GM12878 (cell line): ENCODE data around the gene ARHGEF1. TPM values are rescaled to one million over a fixed set of nuclear protein-coding genes. Genes with fewer than 3 reads are reported as not detected.

Experiments
- ATF7 ChIP-seq: fragments of 450-650 bp; IDR thresholded peaks from 2 replicates; pipeline ENCODE4 v1.6.1; 2016; ENCODE audit warnings: low read depth, mild to moderate bottlenecking
- CBX3 ChIP-seq: fragments of 200-600 bp; sonication (generic); IDR thresholded peaks from 2 replicates; pipeline ENCODE4 v1.6.1; 2016; ENCODE audit warnings: low read depth, borderline replicate concordance
- CHD4 ChIP-seq: fragments of 200-600 bp; sonication (generic); IDR thresholded peaks from 2 replicates; pipeline ENCODE4 v1.6.1; 2016; ENCODE audit warnings: mild to moderate bottlenecking
- CREB1 ChIP-seq: IDR thresholded peaks from 2 replicates; pipeline ENCODE4 v1.6.1; 2012; ENCODE audit warnings: low read depth, mild to moderate bottlenecking, inconsistent platforms
- EP300 ChIP-seq, 2 experiments: fragments of 150-350 bp in 1 of 2; IDR thresholded peaks; 2 replicates each; pipeline ENCODE4 v1.6.1; 2011 to 2012; ENCODE audit warnings: low read depth in 2 of 2, low read length in 2 of 2, borderline replicate concordance in 1 of 2, improper control_type of control experiment in 1 of 2, inconsistent platforms in 1 of 2; ENCODE audit not compliant: control insufficient read depth in 1 of 2
- ESRRA ChIP-seq: IDR thresholded peaks from 2 replicates; pipeline ENCODE4 v1.6.1; 2012; ENCODE audit warnings: mild to moderate bottlenecking, low read length, improper control_type of control experiment
- HCFC1 ChIP-seq: fragments of 150-350 bp; IDR thresholded peaks from 2 replicates; pipeline ENCODE4 v1.6.1; 2014; ENCODE audit warnings: low read length
- KDM1A ChIP-seq: fragments of 200-600 bp; sonication (generic); IDR thresholded peaks from 2 replicates; pipeline ENCODE4 v1.6.1; 2016; ENCODE audit warnings: borderline replicate concordance
- MEF2A ChIP-seq: IDR thresholded peaks from 2 replicates; pipeline ENCODE4 v1.6.1; 2011; ENCODE audit warnings: low read depth, mild to moderate bottlenecking, low read length, moderate library complexity; ENCODE audit not compliant: insufficient read depth
- MEF2B ChIP-seq: fragments of 450-650 bp; IDR thresholded peaks from 2 replicates; pipeline ENCODE4 v1.6.1; 2018; ENCODE audit warnings: mild to moderate bottlenecking, moderate library complexity; ENCODE audit not compliant: partially characterized antibody, poor library complexity, severe bottlenecking
- MYC ChIP-seq: IDR thresholded peaks from 2 replicates; pipeline ENCODE4 v1.6.1; 2011; ENCODE audit warnings: mild to moderate bottlenecking, low read length, moderate library complexity, inconsistent platforms; ENCODE audit not compliant: insufficient read depth, insufficient replicate concordance, insufficient read length, severe bottlenecking
- NBN ChIP-seq: fragments of 450-650 bp; IDR thresholded peaks from 2 replicates; pipeline ENCODE4 v1.6.1; 2016
- NR2C1 ChIP-seq: fragments of 450-650 bp; IDR thresholded peaks from 2 replicates; pipeline ENCODE4 v1.6.1; 2017; ENCODE audit warnings: antibody characterized with exemption, mild to moderate bottlenecking, moderate library complexity
- POU2F2 ChIP-seq: IDR thresholded peaks from 3 replicates; pipeline ENCODE4 v1.6.1; 2011; ENCODE audit warnings: low read depth, mild to moderate bottlenecking, low read length, borderline replicate concordance
- RB1 ChIP-seq: fragments of 450-650 bp; formaldehyde crosslinking; IDR thresholded peaks from 2 replicates; pipeline ENCODE4 v1.6.1; 2017; ENCODE audit warnings: mild to moderate bottlenecking, borderline replicate concordance
- RELA ChIP-seq: fragments of 450-650 bp; IDR thresholded peaks from 2 replicates; pipeline ENCODE4 v1.8.0; 2014; ENCODE audit warnings: borderline replicate concordance; ENCODE audit not compliant: partially characterized antibody
- SUPT20H ChIP-seq: IDR thresholded peaks from 2 replicates; pipeline ENCODE4 v1.6.1; 2011; ENCODE audit warnings: low read depth, mild to moderate bottlenecking, low read length, moderate library complexity, borderline replicate concordance; ENCODE audit not compliant: control insufficient read depth
- WRNIP1 ChIP-seq: IDR thresholded peaks from 2 replicates; pipeline ENCODE4 v1.6.1; 2011; ENCODE audit warnings: low read depth, low read length, improper control_type of control experiment, borderline replicate concordance
- ZNF207 ChIP-seq: fragments of 450-650 bp; IDR thresholded peaks from 2 replicates; pipeline ENCODE4 v1.6.1; 2014; ENCODE audit warnings: antibody characterized with exemption, mild to moderate bottlenecking, borderline replicate concordance
- ZNF24 ChIP-seq: fragments of 450-650 bp; IDR thresholded peaks from 2 replicates; pipeline ENCODE4 v1.6.1; 2017; ENCODE audit warnings: antibody characterized with exemption, mild to moderate bottlenecking
- polyA plus RNA-seq, 11 experiments: library from polyadenylated mRNA; depleted of rRNA in 4 of 11; unstranded in 6 of 11; stranded (reverse) in 5 of 11; fragments of >200 nt; fragmentation: Nextera tagmentation in 4 of 11; fragmentation: Illumina TruSeq in 1 of 11; extraction: Ambion mirVana in 4 of 11; extraction: Trizol in 1 of 11; gene quantifications; 1 replicate in 1 of 11; 2 replicates in 10 of 11; pipeline versions ENCODE4 v1.2.1 to v1.2.3, GENCODE V29; 2011 to 2016; ENCODE audit warnings: inconsistent platforms in 2 of 11, missing spikeins in 2 of 11, low read depth in 1 of 11
- total RNA-seq, 4 experiments: library from RNA; depleted of rRNA in 3 of 4; stranded (reverse); fragments of >200 nt in 3 of 4; fragmentation: Illumina TruSeq in 1 of 4; extraction: Trizol in 1 of 4; gene quantifications; 2 replicates each; pipeline versions ENCODE4 v1.2.1 to v1.2.3, GENCODE V29; 2013 to 2021
- TF ChIP-seq, protein P1 (sequence below): fragments of 450-650 bp; formaldehyde crosslinking; IDR thresholded peaks from 2 replicates; pipeline ENCODE4 v1.4.0; 2020; ENCODE audit warnings: mild to moderate bottlenecking, moderate library complexity
- TF ChIP-seq, protein P2 (sequence below): IDR thresholded peaks from 2 replicates; pipeline ENCODE4 v1.6.1; 2011; ENCODE audit warnings: borderline replicate concordance, low read depth, mild to moderate bottlenecking, moderate library complexity, low read length; ENCODE audit not compliant: insufficient read depth, poor library complexity, severe bottlenecking
- TF ChIP-seq, protein P3 (sequence below): fragments of 450-650 bp; IDR thresholded peaks from 2 replicates; pipeline ENCODE4 v1.6.1; 2016; ENCODE audit warnings: mild to moderate bottlenecking

The ARHGEF1 gene
- total and polyA plus RNA-seq, 10 of the 15 experiments (the other 5 are each of a cell fraction or from before 2014, with no cell fraction given) = 1.2 to 207 (median 53.9) TPM

DNA sequence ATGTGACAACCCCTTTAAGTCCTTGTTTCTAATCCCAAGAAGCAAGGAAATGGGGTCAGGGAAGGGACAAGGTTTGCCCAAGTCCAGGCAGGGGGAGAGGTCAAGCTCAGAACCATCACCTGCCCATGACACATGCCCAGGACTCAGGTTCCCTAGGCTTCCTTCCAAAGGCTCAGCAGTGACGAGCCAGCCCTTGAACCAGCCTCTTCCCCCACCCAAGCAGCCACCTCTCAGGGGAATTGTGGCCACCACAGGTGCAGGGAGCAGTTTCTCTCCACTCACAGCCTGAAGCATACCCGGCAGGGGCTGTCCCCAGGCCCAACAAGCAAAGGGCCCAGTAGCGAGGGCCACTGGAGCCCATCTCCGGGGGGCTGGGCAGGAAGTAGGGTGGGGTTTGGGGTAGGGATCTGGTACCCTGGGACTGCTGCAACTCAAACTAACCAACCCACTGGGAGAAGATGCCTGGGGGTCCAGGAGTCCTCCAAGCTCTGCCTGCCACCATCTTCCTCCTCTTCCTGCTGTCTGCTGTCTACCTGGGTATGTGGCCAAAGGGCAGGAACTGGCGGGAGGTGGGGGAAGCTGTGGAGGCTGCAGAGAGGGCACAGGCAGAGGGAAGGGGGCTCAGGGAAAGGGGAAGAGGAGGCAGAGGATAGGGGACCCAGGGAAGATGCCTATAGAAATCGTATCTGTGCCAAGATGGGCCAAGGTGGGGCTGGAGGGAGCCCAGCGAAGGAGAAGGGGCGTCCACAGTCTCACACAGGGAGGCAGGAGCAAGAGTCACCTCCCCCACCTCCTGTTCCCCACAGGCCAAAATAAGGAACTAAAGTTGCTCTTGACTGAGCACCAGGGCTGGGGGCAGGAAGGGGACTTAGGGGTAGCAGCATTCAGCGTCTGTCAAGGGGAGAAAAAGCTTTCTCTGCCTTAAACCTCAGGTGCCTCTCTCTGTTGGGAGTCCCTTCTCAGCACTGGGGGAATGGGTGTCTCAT is 5.8 kb upstream of the ARHGEF1 start, which contains the start of gene CD79A (continued):
- no peak for TF ChIP-seq CHD4
- no peak for TF ChIP-seq KDM1A
- no peak for TF ChIP-seq ZNF24
- TF ChIP-seq, protein P1, sequence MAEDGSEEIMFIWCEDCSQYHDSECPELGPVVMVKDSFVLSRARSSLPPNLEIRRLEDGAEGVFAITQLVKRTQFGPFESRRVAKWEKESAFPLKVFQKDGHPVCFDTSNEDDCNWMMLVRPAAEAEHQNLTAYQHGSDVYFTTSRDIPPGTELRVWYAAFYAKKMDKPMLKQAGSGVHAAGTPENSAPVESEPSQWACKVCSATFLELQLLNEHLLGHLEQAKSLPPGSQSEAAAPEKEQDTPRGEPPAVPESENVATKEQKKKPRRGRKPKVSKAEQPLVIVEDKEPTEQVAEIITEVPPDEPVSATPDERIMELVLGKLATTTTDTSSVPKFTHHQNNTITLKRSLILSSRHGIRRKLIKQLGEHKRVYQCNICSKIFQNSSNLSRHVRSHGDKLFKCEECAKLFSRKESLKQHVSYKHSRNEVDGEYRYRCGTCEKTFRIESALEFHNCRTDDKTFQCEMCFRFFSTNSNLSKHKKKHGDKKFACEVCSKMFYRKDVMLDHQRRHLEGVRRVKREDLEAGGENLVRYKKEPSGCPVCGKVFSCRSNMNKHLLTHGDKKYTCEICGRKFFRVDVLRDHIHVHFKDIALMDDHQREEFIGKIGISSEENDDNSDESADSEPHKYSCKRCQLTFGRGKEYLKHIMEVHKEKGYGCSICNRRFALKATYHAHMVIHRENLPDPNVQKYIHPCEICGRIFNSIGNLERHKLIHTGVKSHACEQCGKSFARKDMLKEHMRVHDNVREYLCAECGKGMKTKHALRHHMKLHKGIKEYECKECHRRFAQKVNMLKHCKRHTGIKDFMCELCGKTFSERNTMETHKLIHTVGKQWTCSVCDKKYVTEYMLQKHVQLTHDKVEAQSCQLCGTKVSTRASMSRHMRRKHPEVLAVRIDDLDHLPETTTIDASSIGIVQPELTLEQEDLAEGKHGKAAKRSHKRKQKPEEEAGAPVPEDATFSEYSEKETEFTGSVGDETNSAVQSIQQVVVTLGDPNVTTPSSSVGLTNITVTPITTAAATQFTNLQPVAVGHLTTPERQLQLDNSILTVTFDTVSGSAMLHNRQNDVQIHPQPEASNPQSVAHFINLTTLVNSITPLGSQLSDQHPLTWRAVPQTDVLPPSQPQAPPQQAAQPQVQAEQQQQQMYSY (CRISPR knock-in tag) = no peak; the same call in 1 of the 2 replicates
- peak; percentile 72; the same call in 2 of the 3 replicates for TF ChIP-seq POU2F2
- TF ChIP-seq MYC = no peak
- peak; percentile 100 for TF ChIP-seq MEF2B
- TF ChIP-seq, protein P2, sequence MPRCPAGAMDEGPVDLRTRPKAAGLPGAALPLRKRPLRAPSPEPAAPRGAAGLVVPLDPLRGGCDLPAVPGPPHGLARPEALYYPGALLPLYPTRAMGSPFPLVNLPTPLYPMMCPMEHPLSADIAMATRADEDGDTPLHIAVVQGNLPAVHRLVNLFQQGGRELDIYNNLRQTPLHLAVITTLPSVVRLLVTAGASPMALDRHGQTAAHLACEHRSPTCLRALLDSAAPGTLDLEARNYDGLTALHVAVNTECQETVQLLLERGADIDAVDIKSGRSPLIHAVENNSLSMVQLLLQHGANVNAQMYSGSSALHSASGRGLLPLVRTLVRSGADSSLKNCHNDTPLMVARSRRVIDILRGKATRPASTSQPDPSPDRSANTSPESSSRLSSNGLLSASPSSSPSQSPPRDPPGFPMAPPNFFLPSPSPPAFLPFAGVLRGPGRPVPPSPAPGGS = peak; percentile 94
- no peak for TF ChIP-seq ZNF207
- TF ChIP-seq, protein P3, sequence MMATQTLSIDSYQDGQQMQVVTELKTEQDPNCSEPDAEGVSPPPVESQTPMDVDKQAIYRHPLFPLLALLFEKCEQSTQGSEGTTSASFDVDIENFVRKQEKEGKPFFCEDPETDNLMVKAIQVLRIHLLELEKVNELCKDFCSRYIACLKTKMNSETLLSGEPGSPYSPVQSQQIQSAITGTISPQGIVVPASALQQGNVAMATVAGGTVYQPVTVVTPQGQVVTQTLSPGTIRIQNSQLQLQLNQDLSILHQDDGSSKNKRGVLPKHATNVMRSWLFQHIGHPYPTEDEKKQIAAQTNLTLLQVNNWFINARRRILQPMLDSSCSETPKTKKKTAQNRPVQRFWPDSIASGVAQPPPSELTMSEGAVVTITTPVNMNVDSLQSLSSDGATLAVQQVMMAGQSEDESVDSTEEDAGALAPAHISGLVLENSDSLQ = no peak; the same call in 1 of the 2 replicates
- no peak for TF ChIP-seq HCFC1
- no peak for TF ChIP-seq CBX3
- TF ChIP-seq ESRRA = no peak
- peak; percentile 90 for TF ChIP-seq NBN
- TF ChIP-seq SUPT20H = no peak
- peak; percentile 75 for TF ChIP-seq RB1
- no peak for TF ChIP-seq RELA
- peak; percentile 64 for TF ChIP-seq CREB1
- TF ChIP-seq EP300 (IDR thresholded peaks at IDR 0.05; ENCODE audit: borderline replicate concordance in 1 of 2, control insufficient read depth in 1 of 2, low read depth in 2 of 2, low read length in 2 of 2) = peak; percentile 70 to 86; a peak in 3 of 4 replicates
- 0 out of 2 replicates have a peak, but pooled peaks have one; percentile 35 for TF ChIP-seq WRNIP1
- no peak for TF ChIP-seq NR2C1
- TF ChIP-seq MEF2A = peak; percentile 49; the same call in 1 of the 2 replicates
- TF ChIP-seq ATF7 = peak; percentile 67
